Right lobe of liver (tissue), 6 donors: Measurements from ENCODE around the gene PASK. TPM values are rescaled to one million over a fixed set of nuclear protein-coding genes. Genes with fewer than 3 reads are reported as not detected.
A peak's percentile ranks its signal among the peaks of the same experiment; 100 is the strongest.

Source experiments
- ATAC-seq, 4 donors: fragments of 200-7000 bp; cut with Tn5 transposase; one replicate each; pipeline ENCODE4 v1.9.1; 2020; ENCODE audit warnings: mild to moderate bottlenecking in 4 of 4, moderate library complexity in 4 of 4
- DNase-seq, 3 donors: peaks; one replicate each; pipeline ENCODE4 v3.0.0-alpha.2; 2020
- H3K27ac ChIP-seq, 3 donors: fragments of 200-600 bp; one replicate each; pipeline ENCODE4 v1.8.0; 2022
- H3K27me3 ChIP-seq, 2 donors: fragments of 200-600 bp; one replicate each; pipeline ENCODE4 v1.8.0; 2022
- H3K36me3 ChIP-seq, 4 donors: fragments of 200-600 bp; sonication (generic) in 1 of 4; one replicate each; pipeline versions ENCODE4 v1.5.1 to v1.8.0; 2017 to 2022; ENCODE audit warnings: control low read depth in 1 of 4
- H3K4me1 ChIP-seq, 4 donors: fragments of 200-600 bp; sonication (generic) in 1 of 4; one replicate each; pipeline versions ENCODE4 v1.5.1 to v1.8.0; 2017 to 2022; ENCODE audit warnings: control low read depth in 1 of 4
- H3K4me3 ChIP-seq, 3 donors: fragments of 200-600 bp; one replicate each; pipeline ENCODE4 v1.8.0; 2022
- H3K9me3 ChIP-seq, 4 donors: fragments of 200-600 bp; sonication (generic) in 1 of 4; one replicate each; pipeline versions ENCODE4 v1.5.1 to v1.8.0; 2017 to 2022; ENCODE audit warnings: control low read depth in 1 of 4
- POLR2A ChIP-seq: fragments of 450-650 bp; IDR thresholded peaks from one replicate; pipeline ENCODE4 v1.6.1; 2017; ENCODE audit warnings: antibody characterized with exemption, mild to moderate bottlenecking
- whole genome bisulfite sequencing: methylation state at CpG from one replicate; pipeline ENCODE4 v1.1.6; 2018; ENCODE audit warnings: low coverage, low lambda C conversion rate; ENCODE audit not compliant: insufficient coverage; ENCODE audit errors: missing lambda C conversion rate; 5-methylcytosine and 5-hydroxymethylcytosine counted together
- intact Hi-C, 2 donors: fragments of 100-400 bp; cut with DNase I; formaldehyde crosslinking; loops; one replicate each; pipeline versions ENCODE4 v1.11.2 to v1.14.1; 2022
- total RNA-seq, 6 experiments: library from RNA; depleted of rRNA in 2 of 6; stranded (reverse); fragments of >200 nt in 2 of 6; fragmentation: NEBNext Ultra II Directional in 3 of 6; extraction: Animal tissue kit (Norgen Biotek cat#: 25700) in 3 of 6; gene quantifications; one replicate each; pipeline versions ENCODE4 v1.1.0 to v1.2.4, GENCODE V29; 2016 to 2023
- TF ChIP-seq, protein P1 (sequence below), 4 donors: fragments of 200-600 bp in 3 of 4; fragments of 450-650 bp in 1 of 4; IDR thresholded peaks; one replicate each; pipeline versions ENCODE4 v1.5.1 to v1.8.0; 2016 to 2022; ENCODE audit warnings: antibody characterized with exemption in 4 of 4, mild to moderate bottlenecking in 2 of 4
- donor health status: DM: no; HTN: yes; CAD: no.
- donor health status: DM: no; HTN: no; CAD: no.
- donor health status: DM: no; HTN: no; CAD: no.
- donor health status: DM: no; HTN: yes; CAD: no.
- donor health status: DM: no; HTN: yes; CAD: no.

The PASK gene
- total RNA-seq, 6 experiments from 2014 or later = 2.0 to 4.2 (median 3.4) TPM

DNA sequence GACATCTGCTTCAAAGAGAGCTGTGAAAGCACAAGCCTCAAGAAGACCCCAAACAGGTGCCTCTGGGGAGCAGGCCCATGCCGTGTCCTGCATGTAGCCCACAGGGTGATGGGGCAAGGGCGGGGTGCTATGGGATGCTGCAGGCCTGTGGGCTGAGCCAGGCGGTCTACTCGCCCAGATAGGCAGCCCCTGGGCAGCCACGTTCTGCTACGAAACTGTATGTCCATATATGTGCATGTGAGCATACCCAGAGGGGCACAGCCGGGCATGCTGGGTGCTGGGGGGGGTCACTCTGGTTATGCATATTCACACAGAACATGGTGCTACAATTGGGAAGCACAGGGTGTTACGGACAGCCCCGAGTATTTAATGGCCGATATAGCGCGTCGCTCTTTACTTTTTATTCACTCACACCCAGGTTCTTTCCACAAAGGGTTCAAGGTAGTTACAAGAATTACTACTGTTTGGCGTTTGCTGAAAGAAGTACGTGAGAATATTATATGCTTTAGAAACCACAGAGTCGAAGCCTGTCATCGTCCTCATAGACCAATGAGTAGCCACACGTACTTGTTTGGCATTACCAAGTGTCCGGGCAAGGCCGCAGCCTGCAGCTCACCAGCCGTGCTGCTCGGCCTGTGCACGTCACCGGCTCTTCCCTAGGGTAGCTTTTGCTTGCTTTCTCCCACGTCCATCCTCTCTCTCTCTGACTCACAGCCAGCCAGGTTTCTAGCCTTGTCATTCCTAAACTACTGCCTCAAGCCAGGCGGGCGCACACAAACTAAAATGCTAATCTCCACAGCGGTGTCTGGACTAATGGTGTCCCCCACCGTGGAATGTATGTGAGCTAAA, 61.6 kb downstream of the PASK start:
- Histone ChIP-seq H3K27me3 (no peaks in the 10 kb centered on the region), H3K9me3 (no peaks in the 10 kb centered on the region), H3K4me3 (no peak overlapping the region), H3K4me1 (peaks cover 0 to 7% (median 3%) of the 10 kb centered on the region in 4 donors), H3K36me3 (peaks cover 0 to 70% (median 24%) of the 10 kb centered on the region in 4 donors), H3K27ac (no peak overlapping the region)
- 84% methylated on average over 19 of the region's 29 CpGs for WGBS
- TF ChIP-seq, protein P1, sequence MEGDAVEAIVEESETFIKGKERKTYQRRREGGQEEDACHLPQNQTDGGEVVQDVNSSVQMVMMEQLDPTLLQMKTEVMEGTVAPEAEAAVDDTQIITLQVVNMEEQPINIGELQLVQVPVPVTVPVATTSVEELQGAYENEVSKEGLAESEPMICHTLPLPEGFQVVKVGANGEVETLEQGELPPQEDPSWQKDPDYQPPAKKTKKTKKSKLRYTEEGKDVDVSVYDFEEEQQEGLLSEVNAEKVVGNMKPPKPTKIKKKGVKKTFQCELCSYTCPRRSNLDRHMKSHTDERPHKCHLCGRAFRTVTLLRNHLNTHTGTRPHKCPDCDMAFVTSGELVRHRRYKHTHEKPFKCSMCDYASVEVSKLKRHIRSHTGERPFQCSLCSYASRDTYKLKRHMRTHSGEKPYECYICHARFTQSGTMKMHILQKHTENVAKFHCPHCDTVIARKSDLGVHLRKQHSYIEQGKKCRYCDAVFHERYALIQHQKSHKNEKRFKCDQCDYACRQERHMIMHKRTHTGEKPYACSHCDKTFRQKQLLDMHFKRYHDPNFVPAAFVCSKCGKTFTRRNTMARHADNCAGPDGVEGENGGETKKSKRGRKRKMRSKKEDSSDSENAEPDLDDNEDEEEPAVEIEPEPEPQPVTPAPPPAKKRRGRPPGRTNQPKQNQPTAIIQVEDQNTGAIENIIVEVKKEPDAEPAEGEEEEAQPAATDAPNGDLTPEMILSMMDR (IDR thresholded peaks at IDR 0.05) = no peak
- no peak for TF ChIP-seq POLR2A
- no peak for ATAC-seq
- intact Hi-C loops = no loop called here
- DNase-seq = peak in 2 of 3 donors; percentile 11 to 38

DNA sequence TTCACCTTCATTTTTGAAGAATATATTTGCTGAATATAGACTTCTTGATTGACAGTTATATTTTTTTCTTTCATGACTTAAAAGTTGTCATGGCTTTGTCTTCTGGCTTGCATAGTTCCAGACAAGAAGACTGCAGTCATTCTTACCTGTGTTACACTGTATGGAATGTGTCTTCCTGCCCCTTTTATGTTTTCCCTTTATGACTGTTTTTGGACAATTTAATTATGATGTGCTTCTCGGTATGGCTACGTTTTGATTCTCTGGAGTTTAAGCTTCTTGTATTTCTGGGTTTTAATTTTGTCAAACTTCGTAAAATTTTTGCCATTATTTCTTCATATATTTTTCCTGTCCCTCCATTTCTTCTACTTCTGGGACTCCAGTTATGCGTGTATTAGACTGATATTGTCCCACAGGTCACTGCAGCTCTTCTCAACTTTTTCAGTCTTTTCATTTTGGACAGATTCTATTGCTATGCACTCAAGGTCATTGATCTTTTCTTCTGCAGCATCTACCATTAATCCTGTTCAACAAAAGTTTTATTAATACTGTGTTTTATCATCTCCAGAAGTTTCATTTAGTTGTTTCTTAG, 64.3 kb downstream of the PASK start:
- peaks cover 0 to 46% (median 20%) of the 10 kb centered on the region in 4 donors for H3K36me3 ChIP-seq
- intact Hi-C loops = no loop called here
- H3K27ac ChIP-seq = no peak overlapping the region
- H3K27me3 ChIP-seq = no peaks in the 10 kb centered on the region
- 97% methylated on average over 4 of the region's 4 CpGs for WGBS
- TF ChIP-seq, protein P1 (IDR thresholded peaks at IDR 0.05) = no peak
- TF ChIP-seq POLR2A = no peak
- peaks cover 0 to 15% (median 0%) of the 10 kb centered on the region in 4 donors for H3K4me1 ChIP-seq
- DNase-seq (no peak), ATAC-seq (no peak)
- H3K4me3 ChIP-seq = no peak overlapping the region
- no peaks in the 10 kb centered on the region for H3K9me3 ChIP-seq

DNA sequence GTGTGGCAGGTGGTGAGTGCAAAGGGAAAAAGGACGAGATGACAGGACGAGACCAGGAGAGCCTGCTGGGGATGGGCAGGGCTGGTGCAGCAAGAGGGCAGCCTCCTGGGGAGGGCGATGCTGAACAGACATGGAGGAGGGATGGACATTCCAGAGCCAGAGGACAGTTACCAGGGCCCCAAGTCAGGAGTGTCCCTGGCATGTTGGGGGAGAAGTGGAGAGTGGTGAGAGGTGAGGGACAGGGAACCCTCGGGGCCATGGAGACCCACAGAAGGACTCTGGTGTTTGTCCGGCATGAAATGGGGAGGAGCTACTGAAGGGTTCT, 66.2 kb downstream of the PASK start:
- no peaks in the 10 kb centered on the region for H3K27me3 ChIP-seq
- no peak for DNase-seq
- no peak overlapping the region for H3K4me3 ChIP-seq
- H3K4me1 ChIP-seq = peaks cover 0 to 22% (median 2%) of the 10 kb centered on the region in 4 donors
- TF ChIP-seq, protein P1 (IDR thresholded peaks at IDR 0.05) = no peak
- no peak for TF ChIP-seq POLR2A
- H3K9me3 ChIP-seq = no peaks in the 10 kb centered on the region
- no peak for ATAC-seq
- intact Hi-C loops = no loop called here
- H3K27ac ChIP-seq = no peak overlapping the region
- peaks cover 0 to 27% (median 11%) of the 10 kb centered on the region in 4 donors for H3K36me3 ChIP-seq
- WGBS = 76% methylated on average over 4 of the region's 5 CpGs

DNA sequence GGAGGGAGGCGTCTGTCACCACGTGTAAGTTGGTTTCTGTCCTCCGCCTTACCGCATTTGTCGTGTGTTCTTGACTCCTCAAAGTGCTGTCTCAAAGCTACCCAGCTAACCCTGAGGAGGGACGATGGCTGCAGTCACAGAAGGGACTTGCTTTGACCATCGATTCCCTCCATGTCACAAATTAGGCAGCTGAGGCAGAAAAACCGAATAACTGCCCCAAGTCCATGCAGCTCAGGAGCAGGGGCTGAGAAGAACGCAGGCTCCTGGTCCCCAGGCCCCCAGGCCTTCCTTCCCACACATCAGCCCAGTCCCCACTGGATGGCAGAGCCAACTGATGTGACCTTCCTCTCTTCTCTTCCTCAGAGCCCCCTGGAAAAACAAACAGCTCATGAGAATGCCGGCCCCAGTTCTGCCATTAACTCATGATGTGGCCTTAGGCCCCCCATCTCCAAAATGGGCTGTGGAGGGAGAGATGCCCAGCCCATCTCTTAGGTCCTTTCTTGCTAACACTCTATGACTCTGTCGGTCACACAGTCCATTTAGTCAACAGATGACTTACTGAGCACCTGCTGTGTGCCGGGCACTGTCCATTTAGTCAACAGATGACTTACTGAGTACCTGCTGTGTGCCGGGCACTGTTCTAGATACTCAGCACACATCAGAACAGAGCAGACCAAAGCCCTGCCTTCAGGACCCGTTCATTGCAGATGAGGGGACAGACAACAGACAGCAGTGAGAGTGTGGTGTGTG, 66.8 kb downstream of the PASK start:
- no peaks in the 10 kb centered on the region for H3K9me3 ChIP-seq
- no peak overlapping the region for H3K4me3 ChIP-seq
- intact Hi-C loops = no loop called here
- ATAC-seq (no peak), DNase-seq (no peak)
- no peaks in the 10 kb centered on the region for H3K27me3 ChIP-seq
- H3K27ac ChIP-seq = no peak overlapping the region
- 84% methylated on average over 4 of the region's 14 CpGs for WGBS
- peaks cover 0 to 22% (median 2%) of the 10 kb centered on the region in 4 donors for H3K4me1 ChIP-seq
- no peak for TF ChIP-seq POLR2A
- TF ChIP-seq, protein P1 (IDR thresholded peaks at IDR 0.05) = no peak
- H3K36me3 ChIP-seq = peaks cover 0 to 22% (median 7%) of the 10 kb centered on the region in 4 donors
